ENCODE results near the gene SCFD1.

GRCh38 chr14:30709201-30709600 is 87.1 kb downstream of the SCFD1 start:
- TF ChIP-seq, protein P1, sequence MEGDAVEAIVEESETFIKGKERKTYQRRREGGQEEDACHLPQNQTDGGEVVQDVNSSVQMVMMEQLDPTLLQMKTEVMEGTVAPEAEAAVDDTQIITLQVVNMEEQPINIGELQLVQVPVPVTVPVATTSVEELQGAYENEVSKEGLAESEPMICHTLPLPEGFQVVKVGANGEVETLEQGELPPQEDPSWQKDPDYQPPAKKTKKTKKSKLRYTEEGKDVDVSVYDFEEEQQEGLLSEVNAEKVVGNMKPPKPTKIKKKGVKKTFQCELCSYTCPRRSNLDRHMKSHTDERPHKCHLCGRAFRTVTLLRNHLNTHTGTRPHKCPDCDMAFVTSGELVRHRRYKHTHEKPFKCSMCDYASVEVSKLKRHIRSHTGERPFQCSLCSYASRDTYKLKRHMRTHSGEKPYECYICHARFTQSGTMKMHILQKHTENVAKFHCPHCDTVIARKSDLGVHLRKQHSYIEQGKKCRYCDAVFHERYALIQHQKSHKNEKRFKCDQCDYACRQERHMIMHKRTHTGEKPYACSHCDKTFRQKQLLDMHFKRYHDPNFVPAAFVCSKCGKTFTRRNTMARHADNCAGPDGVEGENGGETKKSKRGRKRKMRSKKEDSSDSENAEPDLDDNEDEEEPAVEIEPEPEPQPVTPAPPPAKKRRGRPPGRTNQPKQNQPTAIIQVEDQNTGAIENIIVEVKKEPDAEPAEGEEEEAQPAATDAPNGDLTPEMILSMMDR (conservative IDR thresholded peaks at IDR 0.05 in 1 of 2, IDR thresholded peaks at IDR 0.05 in 1 of 2; ENCODE audit: low read depth in 1 of 2, low read length in 2 of 2) = no peak
- TF ChIP-seq EZH2 (IDR thresholded peaks at IDR 0.05; ENCODE audit: low read length, missing control alignments) = no peak

All from fibroblast of lung (primary cell).